ENCODE results near the gene MTHFD2.
A peak's percentile ranks its signal among the peaks of the same experiment; 100 is the strongest.

Gene MTHFD2

DNA sequence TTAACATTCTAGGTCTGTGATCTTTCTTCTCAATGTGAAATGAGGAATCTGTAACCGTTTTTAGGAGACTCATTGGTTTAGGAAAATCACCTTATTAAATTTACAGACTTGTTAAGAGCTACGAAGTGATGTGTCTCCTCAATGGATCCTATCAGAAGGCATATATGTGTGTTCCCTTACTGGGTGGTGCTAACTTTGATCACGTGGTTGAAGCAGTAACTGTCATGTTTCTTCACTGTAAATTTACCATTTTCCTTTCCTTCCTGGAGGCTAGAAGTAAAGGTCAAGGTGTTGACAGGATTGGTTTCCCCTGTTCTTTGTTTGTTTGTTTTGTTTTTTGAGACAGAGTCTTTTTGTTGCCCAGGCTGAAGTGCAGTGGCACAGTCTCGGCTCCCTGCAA is 1.4 kb upstream of the MTHFD2 start:
- no peak overlapping the region for H3K4me2 ChIP-seq (ENCODE audit: low read length, poor library complexity, severe bottlenecking)
- WGBS = 86% methylated on average over 4 of the region's 4 CpGs
- H3K9ac ChIP-seq (ENCODE audit: low read length) = no peak overlapping the region
- no peak overlapping the region for H2AK5ac ChIP-seq (ENCODE audit: low read length, severe bottlenecking)
- no peak overlapping the region for H2AFZ ChIP-seq (ENCODE audit: low read depth, low read length)
- H3K4me3 ChIP-seq (ENCODE audit: insufficient read depth in 1 of 2, low read depth in 1 of 2, low read length in 2 of 2) = no peak overlapping the region
- no peak overlapping the region for H2BK12ac ChIP-seq (ENCODE audit: low read length in 2 of 2)
- no peak overlapping the region for H3K14ac ChIP-seq (ENCODE audit: low read length in 2 of 2)
- no peak overlapping the region for H4K91ac ChIP-seq (ENCODE audit: low read length)
- no peak overlapping the region for H3K4ac ChIP-seq (ENCODE audit: low read depth in 1 of 2, low read length in 2 of 2)
- no peak overlapping the region for H3K18ac ChIP-seq (ENCODE audit: low read depth in 1 of 2, low read length in 2 of 2)
- H4K8ac ChIP-seq (ENCODE audit: low read length) = no peak overlapping the region
- no peak for DNase-seq
- no peak overlapping the region for H2BK120ac ChIP-seq (ENCODE audit: low read depth, low read length)
- H3K27ac ChIP-seq (ENCODE audit: low read length, poor library complexity, severe bottlenecking) = no peak overlapping the region
- H3K36me3 ChIP-seq (ENCODE audit: control insufficient read depth in 1 of 2, insufficient read depth in 2 of 2, low read depth in 1 of 2, low read length in 2 of 2) = no peaks in the 10 kb centered on the region
- peaks cover 0 to under 1% of the 10 kb centered on the region in 2 experiments for H3K27me3 ChIP-seq (ENCODE audit: control insufficient read depth in 1 of 2, insufficient read depth in 1 of 2, low read length in 2 of 2)
- H2BK15ac ChIP-seq (ENCODE audit: low read depth, poor library complexity, severe bottlenecking) = no peak overlapping the region
- no peaks in the 10 kb centered on the region for H3K9me3 ChIP-seq (ENCODE audit: control insufficient read depth, low read length)
- H2BK5ac ChIP-seq (ENCODE audit: low read depth, low read length, poor library complexity, severe bottlenecking) = no peak overlapping the region
- H3K4me1 ChIP-seq (ENCODE audit: control insufficient read depth, insufficient read depth, low read depth, low read length) = peaks cover 5% of the 10 kb centered on the region
- H3K79me1 ChIP-seq (replicated peaks; ENCODE audit: low read length, poor library complexity, severe bottlenecking) = no peaks in the 10 kb centered on the region
- H3K23ac ChIP-seq (ENCODE audit: low read length in 2 of 2) = no peak overlapping the region

DNA sequence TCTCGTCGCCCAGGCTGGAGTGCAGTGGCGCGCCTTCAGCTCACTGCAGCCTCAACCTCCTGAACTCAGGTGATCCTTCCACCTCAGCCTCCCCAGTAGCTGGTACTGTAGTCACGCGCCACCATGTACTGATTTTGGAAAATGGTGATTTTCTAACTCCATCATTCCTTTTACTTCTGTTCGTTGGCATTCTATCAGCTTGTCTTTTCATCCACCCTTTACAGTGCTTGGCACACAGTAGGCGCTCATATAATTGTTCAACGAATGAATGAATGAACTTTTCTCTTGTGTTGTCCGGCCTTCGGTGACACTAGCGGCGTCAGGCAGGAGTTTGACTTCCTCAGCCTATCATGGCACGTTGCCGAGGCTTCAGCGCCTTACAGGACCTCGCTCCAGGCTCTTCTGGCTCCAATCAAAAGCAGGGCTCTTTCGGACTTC is 373 bp upstream of the MTHFD2 start:
- no peak overlapping the region for H3K27ac ChIP-seq (ENCODE audit: low read length, poor library complexity, severe bottlenecking)
- no peak overlapping the region for H3K23ac ChIP-seq (ENCODE audit: low read length in 2 of 2)
- no peaks in the 10 kb centered on the region for H3K27me3 ChIP-seq (ENCODE audit: control insufficient read depth in 1 of 2, insufficient read depth in 1 of 2, low read length in 2 of 2)
- H2BK12ac ChIP-seq (ENCODE audit: low read length in 2 of 2) = no peak overlapping the region
- no peak overlapping the region for H2BK120ac ChIP-seq (ENCODE audit: low read depth, low read length)
- H2AK5ac ChIP-seq (ENCODE audit: low read length, severe bottlenecking) = no peak overlapping the region
- no peak overlapping the region for H4K91ac ChIP-seq (ENCODE audit: low read length)
- no peak overlapping the region for H3K4ac ChIP-seq (ENCODE audit: low read depth in 1 of 2, low read length in 2 of 2)
- peak overlapping the region; percentile 57 for H3K4me2 ChIP-seq (ENCODE audit: low read length, poor library complexity, severe bottlenecking)
- H2AFZ ChIP-seq (ENCODE audit: low read depth, low read length) = no peak overlapping the region
- WGBS = 41% methylated on average over 17 of the region's 18 CpGs
- no peak overlapping the region for H3K14ac ChIP-seq (ENCODE audit: low read length in 2 of 2)
- no peaks in the 10 kb centered on the region for H3K79me1 ChIP-seq (replicated peaks; ENCODE audit: low read length, poor library complexity, severe bottlenecking)
- peaks cover 5% of the 10 kb centered on the region for H3K4me1 ChIP-seq (ENCODE audit: control insufficient read depth, insufficient read depth, low read depth, low read length)
- H3K4me3 ChIP-seq (ENCODE audit: insufficient read depth in 1 of 2, low read depth in 1 of 2, low read length in 2 of 2) = peak overlapping the region in 1 of 2 experiments; percentile 82
- no peak overlapping the region for H2BK15ac ChIP-seq (ENCODE audit: low read depth, poor library complexity, severe bottlenecking)
- no peak for DNase-seq
- H2BK5ac ChIP-seq (ENCODE audit: low read depth, low read length, poor library complexity, severe bottlenecking) = no peak overlapping the region
- peak overlapping the region; percentile 93 for H3K9ac ChIP-seq (ENCODE audit: low read length)
- H3K18ac ChIP-seq (ENCODE audit: low read depth in 1 of 2, low read length in 2 of 2) = peak overlapping the region in 1 of 2 experiments; percentile 39
- H3K9me3 ChIP-seq (ENCODE audit: control insufficient read depth, low read length) = no peaks in the 10 kb centered on the region
- peak overlapping the region; percentile 49 for H4K8ac ChIP-seq (ENCODE audit: low read length)
- H3K36me3 ChIP-seq (ENCODE audit: control insufficient read depth in 1 of 2, insufficient read depth in 2 of 2, low read depth in 1 of 2, low read length in 2 of 2) = peaks cover 2 to 4% of the 10 kb centered on the region in 2 experiments

DNA sequence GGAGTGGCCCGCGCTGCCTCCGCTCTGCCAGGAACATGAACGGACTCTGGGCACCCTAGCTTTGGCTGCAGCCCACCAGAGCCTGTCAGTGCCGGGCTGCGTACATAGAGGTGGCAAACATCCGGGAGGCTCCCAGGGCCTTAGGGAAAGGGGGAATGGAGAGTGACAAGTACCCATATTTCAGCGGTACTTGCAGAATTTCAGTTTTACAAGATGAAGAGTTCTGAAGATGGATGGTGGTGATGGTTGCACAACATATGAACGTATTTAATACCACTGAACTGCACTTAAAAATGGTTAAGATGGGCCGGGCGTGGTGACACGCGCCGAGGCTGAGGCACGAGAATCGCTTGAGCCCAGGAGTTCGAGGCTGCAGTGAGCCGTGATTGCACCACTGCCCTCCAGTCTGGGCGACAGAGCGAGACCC is 873 bp downstream of the MTHFD2 start:
- no peak overlapping the region for H2AFZ ChIP-seq (ENCODE audit: low read depth, low read length)
- peak overlapping the region; percentile 7 for H4K8ac ChIP-seq (ENCODE audit: low read length)
- H3K27ac ChIP-seq (ENCODE audit: low read length, poor library complexity, severe bottlenecking) = peak overlapping the region; percentile 55
- no peaks in the 10 kb centered on the region for H3K9me3 ChIP-seq (ENCODE audit: control insufficient read depth, low read length)
- H2BK5ac ChIP-seq (ENCODE audit: low read depth, low read length, poor library complexity, severe bottlenecking) = no peak overlapping the region
- no peak overlapping the region for H2BK12ac ChIP-seq (ENCODE audit: low read length in 2 of 2)
- peak overlapping the region; percentile 84 for H3K4me2 ChIP-seq (ENCODE audit: low read length, poor library complexity, severe bottlenecking)
- H2AK5ac ChIP-seq (ENCODE audit: low read length, severe bottlenecking) = no peak overlapping the region
- H3K9ac ChIP-seq (ENCODE audit: low read length) = peak overlapping the region; percentile 93
- no peaks in the 10 kb centered on the region for H3K27me3 ChIP-seq (ENCODE audit: control insufficient read depth in 1 of 2, insufficient read depth in 1 of 2, low read length in 2 of 2)
- no peak overlapping the region for H2BK15ac ChIP-seq (ENCODE audit: low read depth, poor library complexity, severe bottlenecking)
- peak overlapping the region; percentile 69 to 82 for H3K4me3 ChIP-seq (ENCODE audit: insufficient read depth in 1 of 2, low read depth in 1 of 2, low read length in 2 of 2)
- DNase-seq = no peak
- H3K23ac ChIP-seq (ENCODE audit: low read length in 2 of 2) = no peak overlapping the region
- no peak overlapping the region for H4K91ac ChIP-seq (ENCODE audit: low read length)
- peak overlapping the region in 1 of 2 experiments; percentile 46 for H3K4ac ChIP-seq (ENCODE audit: low read depth in 1 of 2, low read length in 2 of 2)
- no peak overlapping the region for H3K14ac ChIP-seq (ENCODE audit: low read length in 2 of 2)
- no peaks in the 10 kb centered on the region for H3K79me1 ChIP-seq (replicated peaks; ENCODE audit: low read length, poor library complexity, severe bottlenecking)
- H3K4me1 ChIP-seq (ENCODE audit: control insufficient read depth, insufficient read depth, low read depth, low read length) = peaks cover 5% of the 10 kb centered on the region
- peaks cover 2 to 4% of the 10 kb centered on the region in 2 experiments for H3K36me3 ChIP-seq (ENCODE audit: control insufficient read depth in 1 of 2, insufficient read depth in 2 of 2, low read depth in 1 of 2, low read length in 2 of 2)
- no peak overlapping the region for H2BK120ac ChIP-seq (ENCODE audit: low read depth, low read length)
- WGBS = 2% methylated on average over 11 of the region's 20 CpGs
- no peak overlapping the region for H3K18ac ChIP-seq (ENCODE audit: low read depth in 1 of 2, low read length in 2 of 2)

DNA sequence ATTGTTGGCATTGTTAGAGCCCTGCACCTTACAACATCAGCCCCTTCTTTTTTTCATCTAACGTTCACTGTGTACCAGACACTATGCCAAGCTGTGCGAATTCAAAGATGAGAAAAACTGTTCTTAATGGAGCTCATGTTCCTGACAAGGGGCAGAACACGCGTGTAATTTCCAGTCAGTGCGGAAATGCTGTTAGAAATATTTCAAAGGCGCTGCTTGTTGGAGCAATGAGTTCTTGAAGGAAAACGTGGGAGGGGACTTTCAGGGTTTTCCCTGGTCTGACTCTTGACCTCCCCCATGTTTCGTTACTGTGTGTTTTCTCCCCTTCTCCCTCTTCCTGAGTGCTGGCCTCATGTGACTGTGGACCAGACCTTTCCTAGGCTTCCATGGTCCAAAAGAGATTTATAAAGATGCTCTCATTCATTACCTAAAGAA is 1.5 kb downstream of the MTHFD2 start:
- Histone ChIP-seq H2AFZ (ENCODE audit: low read depth, low read length) (no peak overlapping the region), H2AK5ac (ENCODE audit: low read length, severe bottlenecking) (no peak overlapping the region), H3K27ac (ENCODE audit: low read length, poor library complexity, severe bottlenecking) (no peak overlapping the region), H3K9ac (ENCODE audit: low read length) (peak overlapping the region; percentile 93), H2BK120ac (ENCODE audit: low read depth, low read length) (no peak overlapping the region), H3K9me3 (ENCODE audit: control insufficient read depth, low read length) (no peaks in the 10 kb centered on the region), H3K4ac (ENCODE audit: low read depth in 1 of 2, low read length in 2 of 2) (no peak overlapping the region), H3K4me2 (ENCODE audit: low read length, poor library complexity, severe bottlenecking) (peak overlapping the region; percentile 84), H2BK15ac (ENCODE audit: low read depth, poor library complexity, severe bottlenecking) (no peak overlapping the region), H2BK5ac (ENCODE audit: low read depth, low read length, poor library complexity, severe bottlenecking) (no peak overlapping the region), H3K4me3 (ENCODE audit: insufficient read depth in 1 of 2, low read depth in 1 of 2, low read length in 2 of 2) (peak overlapping the region in 1 of 2 experiments; percentile 82), H3K4me1 (ENCODE audit: control insufficient read depth, insufficient read depth, low read depth, low read length) (peaks cover 5% of the 10 kb centered on the region), H3K14ac (ENCODE audit: low read length in 2 of 2) (no peak overlapping the region), H3K23ac (ENCODE audit: low read length in 2 of 2) (no peak overlapping the region), H2BK12ac (ENCODE audit: low read length in 2 of 2) (no peak overlapping the region), H3K27me3 (ENCODE audit: control insufficient read depth in 1 of 2, insufficient read depth in 1 of 2, low read length in 2 of 2) (no peaks in the 10 kb centered on the region), H3K79me1 (replicated peaks; ENCODE audit: low read length, poor library complexity, severe bottlenecking) (no peaks in the 10 kb centered on the region), H3K18ac (ENCODE audit: low read depth in 1 of 2, low read length in 2 of 2) (no peak overlapping the region), H4K91ac (ENCODE audit: low read length) (no peak overlapping the region), H4K8ac (ENCODE audit: low read length) (no peak overlapping the region), H3K36me3 (ENCODE audit: control insufficient read depth in 1 of 2, insufficient read depth in 2 of 2, low read depth in 1 of 2, low read length in 2 of 2) (peaks cover 6 to 9% of the 10 kb centered on the region in 2 experiments)
- 2% methylated on average over 8 of the region's 8 CpGs for WGBS
- peak; percentile 64 for DNase-seq

Measured in mesenchymal stem cell (in vitro differentiated cells and primary cell).